Breast epithelium (tissue), 4 donors: ENCODE results near the gene TBCE. TPM values are rescaled to one million over a fixed set of nuclear protein-coding genes. Genes with fewer than 3 reads are reported as not detected.

Experiments
- DNase-seq, 2 donors: peaks; one replicate each; pipeline ENCODE4 v3.0.0-alpha.2; 2019; ENCODE audit warnings: low spot score in 2 of 2
- H3K27ac ChIP-seq, 2 donors: fragments of 200-600 bp; sonication (generic) in 1 of 2; one replicate each; pipeline ENCODE4 v1.5.1; 2016 to 2019; ENCODE audit warnings: mild to moderate bottlenecking in 1 of 2
- H3K27me3 ChIP-seq, 2 donors: fragments of 200-600 bp; sonication (generic) in 1 of 2; one replicate each; pipeline versions ENCODE4 v1.5.1 to v1.6.0; 2017 to 2019; ENCODE audit warnings: control low read depth in 1 of 2, mild to moderate bottlenecking in 1 of 2
- H3K36me3 ChIP-seq: fragments of 200-600 bp; one replicate; pipeline ENCODE4 v1.5.1; 2019
- H3K4me1 ChIP-seq, 2 donors: fragments of 200-600 bp; sonication (generic); one replicate each; pipeline ENCODE4 v1.5.1; 2016 to 2019; ENCODE audit warnings: control low read depth in 1 of 2
- H3K4me3 ChIP-seq, 3 donors: fragments of 200-600 bp; sonication (generic); 1 replicate in 2 of 3; 2 replicates in 1 of 3; pipeline ENCODE4 v1.5.1; 2016 to 2019; ENCODE audit warnings: mild to moderate bottlenecking in 3 of 3, moderate library complexity in 2 of 3
- H3K9me3 ChIP-seq, 2 donors: fragments of 200-600 bp; sonication (generic) in 1 of 2; one replicate each; pipeline ENCODE4 v1.5.1; 2016 to 2019; ENCODE audit warnings: control low read depth in 1 of 2
- CTCF ChIP-seq, 3 donors: fragments of 450-650 bp; IDR thresholded peaks; one replicate each; pipeline ENCODE4 v1.5.1; 2016 to 2017; ENCODE audit warnings: antibody characterized with exemption in 3 of 3, mild to moderate bottlenecking in 3 of 3, moderate library complexity in 3 of 3
- POLR2A ChIP-seq: fragments of 450-650 bp; IDR thresholded peaks from one replicate; pipeline ENCODE4 v1.6.1; 2016; ENCODE audit warnings: antibody characterized with exemption, mild to moderate bottlenecking, moderate library complexity
- POLR2AphosphoS5 ChIP-seq, 3 donors: sonication (generic); formaldehyde crosslinking; IDR thresholded peaks; one replicate each; pipeline ENCODE4 v1.6.1; 2017; ENCODE audit warnings: antibody characterized with exemption in 3 of 3
- intact Hi-C: fragments of 100-400 bp; cut with DNase I; formaldehyde crosslinking; loops from one replicate; pipeline ENCODE4 v1.15.1; 2023; ENCODE audit warnings: low total_unique reads
- total RNA-seq, 3 donors: library from RNA; depleted of rRNA; stranded (reverse); fragments of >200 nt; gene quantifications; one replicate each; pipeline ENCODE4 v1.1.0, GENCODE V29; 2016

The TBCE gene
- total RNA-seq, 3 donors from 2014 or later: 13.3 to 21.2 (median 19.7) TPM

- no peak overlapping the region for H3K4me3 ChIP-seq
- H3K36me3 ChIP-seq: no peaks in the 10 kb centered on the region
- no peak for DNase-seq
- no peak overlapping the region for H3K27ac ChIP-seq
- H3K9me3 ChIP-seq: no peaks in the 10 kb centered on the region
- intact Hi-C loops: no loop called here
- H3K27me3 ChIP-seq: no peaks in the 10 kb centered on the region
- TF ChIP-seq CTCF (IDR thresholded peaks at IDR 0.05): no peak
- TF ChIP-seq POLR2A: no peak
- no peak for TF ChIP-seq POLR2AphosphoS5 (IDR thresholded peaks at IDR 0.05)
- H3K4me1 ChIP-seq: peaks cover 0 to 2% of the 10 kb centered on the region in 2 donors
Measured at GRCh38 chr1:235421751-235422150, 54.5 kb downstream of the TBCE start.

GRCh38 chr1:235423214-235423652 is 56.0 kb downstream of the TBCE start:
- Histone ChIP-seq H3K27me3 (no peaks in the 10 kb centered on the region), H3K36me3 (no peaks in the 10 kb centered on the region), H3K4me1 (peaks cover 0 to 2% of the 10 kb centered on the region in 2 donors), H3K9me3 (no peaks in the 10 kb centered on the region), H3K4me3 (no peak overlapping the region), H3K27ac (no peak overlapping the region)
- no peak for DNase-seq
- intact Hi-C loops: no loop called here
- TF ChIP-seq POLR2AphosphoS5 (IDR thresholded peaks at IDR 0.05) (no peak), CTCF (IDR thresholded peaks at IDR 0.05) (no peak), POLR2A (no peak)

GRCh38 chr1:235424092-235424491 is 56.9 kb downstream of the TBCE start:
- intact Hi-C loops: no loop called here
- H3K27ac ChIP-seq: no peak overlapping the region

GRCh38 chr1:235425357-235425756 is 58.1 kb downstream of the TBCE start:
- TF ChIP-seq CTCF (IDR thresholded peaks at IDR 0.05) (no peak), POLR2A (no peak), POLR2AphosphoS5 (IDR thresholded peaks at IDR 0.05) (no peak)
- Histone ChIP-seq H3K4me3 (no peak overlapping the region), H3K4me1 (peaks cover 0 to 2% of the 10 kb centered on the region in 2 donors), H3K36me3 (no peaks in the 10 kb centered on the region), H3K9me3 (no peaks in the 10 kb centered on the region), H3K27me3 (no peaks in the 10 kb centered on the region), H3K27ac (no peak overlapping the region)
- DNase-seq: no peak
- intact Hi-C loops: no loop called here

More at GRCh38 chr1:235424092-235424491, 56.9 kb downstream of the TBCE start:
- Histone ChIP-seq H3K36me3 (no peaks in the 10 kb centered on the region), H3K9me3 (no peaks in the 10 kb centered on the region), H3K4me3 (no peak overlapping the region), H3K4me1 (peaks cover 0 to 2% of the 10 kb centered on the region in 2 donors), H3K27me3 (no peaks in the 10 kb centered on the region)
- DNase-seq: no peak
- TF ChIP-seq POLR2A: no peak
- TF ChIP-seq CTCF (IDR thresholded peaks at IDR 0.05): no peak
- no peak for TF ChIP-seq POLR2AphosphoS5 (IDR thresholded peaks at IDR 0.05)

- Histone ChIP-seq H3K36me3 (no peaks in the 10 kb centered on the region), H3K27ac (no peak overlapping the region), H3K4me3 (no peak overlapping the region), H3K9me3 (no peaks in the 10 kb centered on the region), H3K27me3 (no peaks in the 10 kb centered on the region), H3K4me1 (peaks cover 0 to 2% of the 10 kb centered on the region in 2 donors)
- intact Hi-C loops: no loop called here
- no peak for TF ChIP-seq POLR2AphosphoS5 (IDR thresholded peaks at IDR 0.05)
- TF ChIP-seq CTCF (IDR thresholded peaks at IDR 0.05): no peak
- no peak for TF ChIP-seq POLR2A
- no peak for DNase-seq
Measured at GRCh38 chr1:235426143-235426542, 58.9 kb downstream of the TBCE start.
